ENCODE data around the gene TRIM15.
"Not testable (repeated sequence)": the region's sequence is repeated elsewhere in the genome, so short reads cannot be mapped to it uniquely, and the experiment has no call there.

Gene TRIM15

GRCh38 chr6:30162265-30163089 is 869 bp upstream of the TRIM15 start:
- DNase-seq (ENCODE audit: low read depth) = no peak

- DNase-seq (ENCODE audit: low read depth) = no peak
Measured at GRCh38 chr6:30163918-30164654, 740 bp downstream of the TRIM15 start.

GRCh38 chr6:30164714-30165113 is 1.4 kb downstream of the TRIM15 start:
- no peak for DNase-seq (ENCODE audit: low read depth)

- DNase-seq (ENCODE audit: low read depth) = not testable (repeated sequence)
Measured at GRCh38 chr6:30165238-30165637, 1.9 kb downstream of the TRIM15 start.

- no peak for DNase-seq (ENCODE audit: low read depth)
Measured at GRCh38 chr6:30167101-30167500, 3.8 kb downstream of the TRIM15 start.

DNA sequence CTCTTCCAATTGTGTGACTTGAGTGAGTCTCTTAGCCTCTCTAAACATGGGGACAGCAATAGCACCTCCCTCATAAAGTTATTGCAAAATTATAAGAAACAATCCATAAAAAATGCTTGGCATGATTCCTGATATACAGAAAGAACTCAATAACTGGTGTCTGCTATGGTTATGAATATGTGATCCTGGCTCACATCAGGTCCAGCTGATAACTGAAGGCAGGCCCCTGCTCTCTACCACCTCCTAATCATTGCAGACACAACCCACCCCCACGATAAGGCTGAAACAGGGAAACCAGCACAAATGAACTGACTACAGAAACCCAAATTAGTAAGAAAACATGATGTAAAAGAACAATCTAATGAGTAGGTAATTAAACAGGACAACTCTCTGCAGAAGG is 5.4 kb downstream of the TRIM15 start:
- DNase-seq (ENCODE audit: low read depth) = no peak

DNA sequence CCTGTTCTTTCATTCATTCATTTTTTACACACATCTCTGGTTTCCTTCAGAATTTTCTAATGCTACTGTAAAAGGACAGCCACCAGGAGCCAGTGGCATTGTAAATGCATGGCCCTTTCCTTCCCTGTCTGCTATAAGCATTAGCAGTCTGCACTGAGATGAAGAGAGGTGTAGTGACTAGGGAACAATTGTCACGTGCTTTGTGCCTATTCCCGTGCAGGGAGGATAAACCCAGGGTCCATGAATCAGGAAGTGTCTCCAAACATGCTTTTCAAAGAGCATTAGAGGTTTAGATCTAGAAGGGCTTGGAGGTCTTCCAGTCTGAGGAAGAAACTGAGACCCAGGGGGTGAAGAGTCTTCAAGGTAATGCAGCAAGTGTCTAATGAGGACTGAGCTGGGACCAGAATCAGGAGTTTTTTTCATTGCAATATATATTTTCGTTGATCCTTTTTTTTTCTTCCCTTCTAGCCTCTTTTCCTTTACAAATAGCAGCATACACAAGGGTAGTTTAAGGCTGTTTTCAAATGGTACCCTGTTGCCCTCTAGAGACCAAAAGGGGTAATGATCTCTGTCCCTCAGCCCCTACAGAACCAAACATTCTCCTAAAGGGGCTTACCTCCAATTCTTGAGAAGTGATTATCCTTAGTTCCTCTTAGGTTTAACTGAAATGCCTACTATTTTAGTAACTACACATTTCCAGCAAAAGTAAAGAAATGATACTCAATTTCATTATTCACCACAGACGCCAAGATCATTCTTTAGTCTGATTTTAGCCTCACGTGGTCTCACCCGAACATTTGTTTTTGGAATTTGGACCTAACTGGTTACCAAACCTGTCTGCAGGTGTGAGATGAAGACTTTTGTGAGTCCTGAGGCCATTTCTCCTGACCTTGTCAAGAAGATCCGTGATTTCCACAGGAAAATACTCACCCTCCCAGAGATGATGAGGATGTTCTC is 6.6 kb downstream of the TRIM15 start:
- no peak for DNase-seq (ENCODE audit: low read depth)

DNA sequence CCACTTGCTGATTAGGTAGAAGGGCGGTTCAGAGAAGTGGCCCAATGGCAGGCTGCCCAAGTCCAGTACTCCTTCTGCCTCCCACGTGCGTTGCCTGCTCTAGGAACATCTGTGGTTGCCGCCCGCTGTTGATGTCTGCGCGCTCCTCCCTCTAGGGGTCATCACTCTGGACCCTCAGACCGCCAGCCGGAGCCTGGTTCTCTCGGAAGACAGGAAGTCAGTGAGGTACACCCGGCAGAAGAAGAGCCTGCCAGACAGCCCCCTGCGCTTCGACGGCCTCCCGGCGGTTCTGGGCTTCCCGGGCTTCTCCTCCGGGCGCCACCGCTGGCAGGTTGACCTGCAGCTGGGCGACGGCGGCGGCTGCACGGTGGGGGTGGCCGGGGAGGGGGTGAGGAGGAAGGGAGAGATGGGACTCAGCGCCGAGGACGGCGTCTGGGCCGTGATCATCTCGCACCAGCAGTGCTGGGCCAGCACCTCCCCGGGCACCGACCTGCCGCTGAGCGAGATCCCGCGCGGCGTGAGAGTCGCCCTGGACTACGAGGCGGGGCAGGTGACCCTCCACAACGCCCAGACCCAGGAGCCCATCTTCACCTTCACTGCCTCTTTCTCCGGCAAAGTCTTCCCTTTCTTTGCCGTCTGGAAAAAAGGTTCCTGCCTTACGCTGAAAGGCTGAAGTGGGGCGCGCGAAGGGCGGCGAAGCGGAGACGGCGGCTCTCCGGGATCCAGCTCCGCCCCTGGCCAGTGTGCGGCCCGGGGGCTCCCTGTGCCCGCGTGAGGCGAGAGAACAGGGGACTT is 8.5 kb downstream of the TRIM15 start:
- no peak for DNase-seq (ENCODE audit: low read depth)

- DNase-seq (ENCODE audit: low read depth) = no peak
Measured at GRCh38 chr6:30172681-30173080, 9.3 kb downstream of the TRIM15 start.

- no peak for DNase-seq (ENCODE audit: low read depth)
Measured at GRCh38 chr6:30175765-30176164, 12.4 kb downstream of the TRIM15 start.

- no peak for DNase-seq (ENCODE audit: low read depth)
Measured at GRCh38 chr6:30178837-30179236, 15.5 kb downstream of the TRIM15 start.

GRCh38 chr6:30180145-30180544 is 16.8 kb downstream of the TRIM15 start:
- no peak for DNase-seq (ENCODE audit: low read depth)

GRCh38 chr6:30184417-30185031 is 21.2 kb downstream of the TRIM15 start:
- no peak for DNase-seq (ENCODE audit: low read depth)

- DNase-seq (ENCODE audit: low read depth) = no peak
Measured at GRCh38 chr6:30185846-30186484, 22.6 kb downstream of the TRIM15 start.

DNA sequence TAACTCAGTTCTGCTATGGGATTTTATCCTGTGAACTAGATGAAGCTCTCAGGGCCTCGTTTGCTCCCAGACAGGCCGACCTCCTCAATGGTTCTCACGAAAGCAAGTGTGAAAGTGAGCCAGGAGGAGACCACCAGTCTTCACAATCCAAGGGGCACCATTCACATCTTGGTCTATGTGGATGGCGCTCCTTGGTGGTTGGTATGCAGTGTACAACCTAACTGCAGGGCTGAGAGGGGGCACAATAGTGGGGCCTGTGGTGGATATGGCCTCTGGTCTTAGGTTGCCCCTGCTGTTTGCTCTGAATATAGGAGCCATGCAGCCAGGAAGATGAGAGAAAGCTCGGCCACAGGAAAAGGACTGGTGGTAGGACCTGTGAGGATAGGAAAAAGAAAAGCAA is 25.2 kb downstream of the TRIM15 start:
- DNase-seq (ENCODE audit: low read depth) = no peak

DNA sequence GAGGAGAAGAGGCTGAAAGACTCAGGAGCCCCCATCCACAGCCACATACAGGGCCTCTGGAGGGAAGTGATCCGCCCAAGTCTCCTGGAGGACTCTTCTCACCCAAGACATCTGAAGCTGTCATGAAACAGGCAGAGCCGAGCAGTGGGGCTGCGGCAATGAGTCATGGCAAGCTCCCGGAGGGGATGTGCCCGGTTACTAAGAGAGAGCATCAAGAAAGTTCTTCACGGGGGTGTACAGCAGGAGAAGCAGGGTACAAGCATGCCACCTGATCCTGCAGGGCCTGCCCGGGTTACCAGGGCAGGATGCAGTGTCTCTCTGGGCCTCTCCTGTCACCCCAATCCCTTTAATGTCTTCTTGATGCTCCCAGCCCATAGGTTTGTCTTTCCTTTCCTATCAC is 28.7 kb downstream of the TRIM15 start:
- no peak for DNase-seq (ENCODE audit: low read depth)

GRCh38 chr6:30194797-30195690 is 31.7 kb downstream of the TRIM15 start:
- DNase-seq (ENCODE audit: low read depth) = no peak

DNA sequence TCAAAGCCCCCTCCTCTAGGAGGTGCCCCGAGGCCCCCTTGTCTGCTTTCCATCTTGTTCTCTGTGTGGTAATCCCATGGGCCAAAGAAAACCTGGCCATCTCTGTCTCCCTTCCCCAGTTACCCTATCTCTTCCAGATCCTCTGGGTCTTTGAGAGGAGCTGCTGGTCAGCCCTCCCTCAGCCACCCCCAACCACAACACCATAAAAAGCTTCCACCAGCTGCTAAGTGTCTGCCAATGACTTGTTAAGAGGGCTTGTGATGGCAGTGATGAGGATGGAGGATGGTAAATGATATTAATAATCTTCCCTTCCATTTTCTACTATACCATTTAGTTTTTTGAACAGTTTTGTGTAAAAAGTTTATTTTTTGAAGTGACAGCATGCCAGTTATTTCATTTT is 32.6 kb downstream of the TRIM15 start:
- DNase-seq (ENCODE audit: low read depth) = no peak

DNA sequence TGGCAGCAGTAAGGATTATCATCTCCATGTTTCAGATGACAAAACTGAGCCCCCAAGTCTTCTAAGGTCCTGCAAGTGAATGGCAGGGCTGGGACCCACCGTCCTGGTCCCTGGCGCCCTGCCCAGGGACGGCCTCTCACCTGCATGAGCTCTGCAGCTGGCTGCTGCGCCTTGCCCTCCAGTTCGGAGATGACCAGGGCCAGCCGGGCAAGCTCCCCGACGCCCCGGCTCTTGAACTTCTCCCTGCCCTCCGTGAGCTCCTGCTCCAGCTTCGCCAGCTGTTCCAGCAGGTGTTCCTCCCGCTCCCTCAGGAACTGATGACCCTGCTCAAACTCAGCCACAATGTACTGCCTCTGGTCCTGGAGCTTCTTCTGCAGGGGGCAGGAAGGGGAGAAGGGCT is 33.0 kb downstream of the TRIM15 start:
- DNase-seq (ENCODE audit: low read depth) = no peak
